IPS-15b (cell line): ENCODE measurements around the gene CACNA1C.

Experiments used
- H3K27me3 ChIP-seq: one replicate; pipeline ENCODE4 v1.6.1; 2013; ENCODE audit warnings: low read length; ENCODE audit not compliant: control insufficient read depth, insufficient read depth
- H3K36me3 ChIP-seq: one replicate; pipeline ENCODE4 v1.6.1; 2013; ENCODE audit warnings: low read length; ENCODE audit not compliant: control insufficient read depth, insufficient read depth
- H3K4me1 ChIP-seq: one replicate; pipeline ENCODE4 v1.6.1; 2013; ENCODE audit warnings: mild to moderate bottlenecking, low read length; ENCODE audit not compliant: control insufficient read depth, insufficient read depth
- H3K4me3 ChIP-seq: one replicate; pipeline ENCODE4 v1.5.1; 2013; ENCODE audit warnings: low read depth, low read length
- H3K9ac ChIP-seq: one replicate; pipeline ENCODE4 v1.6.1; 2013; ENCODE audit warnings: low read depth, mild to moderate bottlenecking, low read length
- H3K9me3 ChIP-seq: one replicate; pipeline ENCODE4 v1.6.1; 2013; ENCODE audit warnings: mild to moderate bottlenecking, low read length; ENCODE audit not compliant: control insufficient read depth, insufficient read depth

CACNA1C gene

DNA sequence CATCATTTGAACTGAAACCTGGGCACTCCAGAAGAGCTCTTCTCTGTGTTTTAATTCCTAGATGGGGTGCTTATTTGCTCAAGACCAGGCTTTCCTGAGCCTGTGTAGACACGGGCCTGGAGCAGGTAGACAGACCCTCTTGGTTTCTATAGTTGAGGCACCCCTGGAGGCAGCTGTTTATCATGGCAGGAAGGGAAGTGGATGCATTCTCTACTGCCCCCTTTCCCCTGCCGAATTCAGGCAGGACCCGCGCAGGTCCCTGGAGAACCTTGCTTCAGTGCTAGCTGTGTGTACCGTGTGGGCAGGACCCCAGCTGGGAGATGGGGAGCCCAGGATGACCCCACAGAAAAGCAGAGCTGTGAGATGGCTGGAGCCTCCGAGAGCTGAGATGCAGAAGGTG is 6.0 kb downstream of the CACNA1C start:
- Histone ChIP-seq H3K36me3 (no peaks in the 10 kb centered on the region), H3K4me1 (peaks cover 5% of the 10 kb centered on the region), H3K9ac (no peak overlapping the region), H3K27me3 (peaks cover 31% of the 10 kb centered on the region), H3K4me3 (no peak overlapping the region), H3K9me3 (no peaks in the 10 kb centered on the region)

DNA sequence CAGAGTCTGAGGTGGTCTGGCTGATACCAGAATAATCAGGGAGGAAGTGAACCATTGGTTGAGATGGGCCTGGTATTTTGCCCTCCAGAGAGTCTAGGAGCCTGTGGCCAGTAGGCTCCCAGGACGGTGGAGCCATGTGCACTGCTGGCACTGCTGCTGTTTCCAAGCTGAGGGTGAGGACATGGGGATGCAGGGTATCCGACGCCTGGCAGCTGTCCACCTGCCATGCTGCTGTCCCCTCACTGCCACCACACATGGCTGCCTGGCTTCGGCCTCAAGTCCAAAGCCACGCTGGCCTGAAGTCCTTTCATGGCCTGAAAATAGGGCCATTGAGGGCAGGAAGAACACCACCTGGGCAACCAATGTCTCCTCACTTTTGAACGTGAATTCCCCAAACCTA is 8.6 kb downstream of the CACNA1C start:
- H3K27me3 ChIP-seq, result peaks cover 7% of the 10 kb centered on the region
- no peaks in the 10 kb centered on the region for H3K36me3 ChIP-seq
- no peak overlapping the region for H3K4me3 ChIP-seq

DNA sequence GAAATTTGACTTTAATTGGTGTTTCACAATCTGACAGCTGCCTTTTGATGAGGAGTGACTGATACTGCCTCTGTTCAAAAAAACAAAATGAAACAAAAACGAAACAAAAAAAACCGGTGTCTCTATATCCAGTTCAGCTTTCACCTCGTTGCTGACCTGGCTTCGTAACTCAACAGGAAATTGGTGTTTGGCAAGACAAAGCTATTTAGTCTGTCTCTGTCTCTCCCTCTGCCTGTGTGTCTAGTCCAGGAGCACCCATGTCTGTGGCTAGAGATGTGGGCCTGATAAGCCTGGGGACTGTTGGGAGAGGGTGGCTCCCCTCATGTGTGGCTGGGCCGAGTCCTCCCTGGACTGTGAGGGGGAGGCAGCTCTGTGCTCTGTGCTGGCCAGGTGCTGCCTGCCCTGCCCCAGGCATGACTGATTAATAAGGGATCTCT is 11.3 kb downstream of the CACNA1C start:
- Histone ChIP-seq H3K9me3 (no peaks in the 10 kb centered on the region), H3K4me1 (no peaks in the 10 kb centered on the region), H3K27me3 (no peaks in the 10 kb centered on the region), H3K9ac (no peak overlapping the region), H3K36me3 (no peaks in the 10 kb centered on the region), H3K4me3 (no peak overlapping the region)

More for the DNA sequence above, 8.6 kb downstream of the CACNA1C start:
- H3K9me3 ChIP-seq, result no peaks in the 10 kb centered on the region
- no peaks in the 10 kb centered on the region for H3K4me1 ChIP-seq
- H3K9ac ChIP-seq, result no peak overlapping the region

DNA sequence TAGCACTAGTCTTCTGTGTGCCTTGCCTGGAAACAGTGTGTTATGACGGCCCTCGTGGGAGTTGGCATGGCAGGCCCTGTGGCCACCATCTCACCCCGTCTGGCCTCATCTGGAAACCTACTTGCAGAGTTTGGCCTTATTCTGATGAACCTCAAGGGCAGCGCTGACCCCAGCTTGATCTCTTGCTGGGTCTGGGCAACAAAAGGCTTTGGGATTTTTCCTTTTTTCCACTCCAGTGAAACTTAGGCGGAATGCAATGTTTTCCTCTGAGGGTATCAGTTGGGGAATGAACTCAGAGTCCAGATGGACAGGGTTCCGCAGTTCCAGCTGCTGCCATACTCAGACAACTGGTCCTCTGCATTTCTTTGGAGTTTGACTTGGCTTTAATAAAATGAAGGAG is 15.9 kb downstream of the CACNA1C start:
- no peaks in the 10 kb centered on the region for H3K36me3 ChIP-seq
- H3K4me1 ChIP-seq, result no peaks in the 10 kb centered on the region
- no peak overlapping the region for H3K4me3 ChIP-seq
- H3K9ac ChIP-seq, result no peak overlapping the region
- no peaks in the 10 kb centered on the region for H3K27me3 ChIP-seq
- H3K9me3 ChIP-seq, result peaks cover 9% of the 10 kb centered on the region

DNA sequence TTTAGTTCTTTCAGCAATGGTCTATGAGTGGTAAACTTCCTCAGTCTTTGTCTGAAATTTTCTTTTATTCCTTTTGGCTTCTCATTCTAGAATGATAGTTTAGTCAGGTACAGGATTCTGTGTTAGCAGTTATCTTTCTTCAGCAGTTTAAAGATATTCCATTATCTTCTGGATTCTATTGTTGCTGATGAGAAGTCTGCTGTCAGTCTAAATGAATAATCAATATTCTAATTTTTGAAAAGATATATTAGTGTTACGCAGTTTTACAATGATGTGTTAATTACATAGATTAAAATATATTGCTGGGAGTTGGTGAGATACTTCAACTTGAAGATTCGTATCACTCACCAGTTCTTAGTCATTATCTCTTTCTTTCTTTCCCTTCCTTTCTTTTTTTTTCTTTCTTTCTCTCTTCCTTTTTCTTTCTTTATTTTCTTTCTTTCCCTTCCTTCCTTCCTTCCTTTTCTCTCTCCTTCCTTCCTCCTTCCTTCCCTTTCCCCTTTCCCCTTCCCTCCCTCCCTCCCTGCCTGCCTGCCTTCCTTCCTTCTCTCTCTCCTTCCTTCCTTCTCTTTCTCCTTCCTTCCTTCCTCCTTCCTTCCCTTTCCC is 17.8 kb downstream of the CACNA1C start:
- Histone ChIP-seq H3K27me3 (no peaks in the 10 kb centered on the region), H3K9me3 (peaks cover 9% of the 10 kb centered on the region), H3K9ac (no peak overlapping the region), H3K36me3 (no peaks in the 10 kb centered on the region), H3K4me3 (no peak overlapping the region), H3K4me1 (no peaks in the 10 kb centered on the region)

DNA sequence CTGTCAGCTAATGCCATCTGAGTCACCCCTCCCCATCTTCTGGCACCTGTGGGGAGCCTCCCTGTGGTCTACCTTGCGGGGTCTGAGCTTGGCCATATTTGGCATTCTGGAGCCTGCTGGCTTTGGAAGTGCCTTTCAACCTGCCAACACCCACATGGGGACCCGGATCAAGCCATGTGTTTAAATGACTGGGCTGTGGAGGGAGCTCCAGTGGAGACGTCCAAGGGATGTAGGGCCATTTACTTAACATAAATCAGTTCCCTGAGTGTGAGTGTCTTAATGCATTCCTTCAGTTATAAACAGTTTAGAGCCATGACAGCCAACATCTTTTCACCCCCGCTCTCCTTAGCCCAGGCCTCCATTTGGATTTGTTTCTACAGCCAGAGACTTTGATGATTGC is 22.0 kb downstream of the CACNA1C start:
- H3K4me3 ChIP-seq, result no peak overlapping the region
- H3K27me3 ChIP-seq, result no peaks in the 10 kb centered on the region
- H3K4me1 ChIP-seq, result no peaks in the 10 kb centered on the region
- H3K9me3 ChIP-seq, result peaks cover 4% of the 10 kb centered on the region
- H3K9ac ChIP-seq, result no peak overlapping the region
- no peaks in the 10 kb centered on the region for H3K36me3 ChIP-seq

DNA sequence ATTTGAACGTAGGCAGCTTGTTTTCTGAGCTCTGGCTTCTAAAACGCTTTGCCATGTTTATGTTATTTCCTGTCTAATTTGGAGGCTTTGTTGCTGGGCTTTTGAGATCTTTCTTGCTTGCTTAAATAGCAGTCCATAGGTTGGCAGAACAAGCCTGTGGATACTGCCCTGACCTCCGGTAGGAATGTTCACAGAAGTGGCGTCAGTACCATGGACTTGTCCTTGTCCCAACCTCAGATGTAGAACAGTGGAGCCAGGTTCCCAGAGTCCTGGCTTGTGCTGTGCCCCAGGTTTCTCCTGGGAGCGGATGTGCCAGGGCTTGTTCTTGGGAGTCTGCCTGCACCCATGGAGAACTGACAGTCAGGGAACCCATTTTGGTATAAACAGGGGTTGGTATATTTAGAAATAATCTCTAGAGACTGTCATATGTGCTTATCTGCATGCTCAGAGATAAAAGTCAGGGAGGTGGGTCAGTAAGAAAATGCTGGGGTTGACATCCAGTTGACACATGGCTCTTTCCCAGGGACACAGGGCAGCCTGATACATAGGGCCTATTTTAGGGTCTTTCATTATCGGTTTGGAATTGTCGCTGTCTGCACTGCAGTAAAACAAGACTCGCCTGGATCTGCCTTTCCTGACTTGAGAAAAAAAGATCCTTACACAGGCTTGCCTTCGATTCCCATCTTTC is 22.9 kb downstream of the CACNA1C start:
- no peak overlapping the region for H3K4me3 ChIP-seq
- H3K9ac ChIP-seq, result no peak overlapping the region
- H3K27me3 ChIP-seq, result no peaks in the 10 kb centered on the region

DNA sequence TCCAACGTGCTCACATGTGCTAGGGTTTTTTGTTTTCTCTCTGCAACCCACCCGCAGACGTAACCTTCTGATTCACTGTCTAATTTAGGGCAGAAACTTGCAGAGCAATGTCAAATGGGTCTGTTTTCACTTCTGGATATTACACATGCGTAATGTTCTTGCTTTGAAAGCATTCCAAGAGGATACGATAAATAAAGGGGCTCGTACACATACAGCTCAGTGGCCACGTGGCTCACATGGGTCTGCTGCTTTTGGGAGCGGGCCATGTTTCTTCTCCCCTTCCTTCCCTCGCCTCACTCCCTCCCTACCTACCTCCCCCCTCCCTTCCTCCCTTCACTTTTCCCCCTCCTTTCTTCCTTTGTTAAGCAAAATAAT is 23.4 kb downstream of the CACNA1C start:
- H3K36me3 ChIP-seq, result no peaks in the 10 kb centered on the region
- no peaks in the 10 kb centered on the region for H3K27me3 ChIP-seq
- no peak overlapping the region for H3K4me3 ChIP-seq
- no peaks in the 10 kb centered on the region for H3K4me1 ChIP-seq
- H3K9ac ChIP-seq, result no peak overlapping the region
- no peaks in the 10 kb centered on the region for H3K9me3 ChIP-seq

More for the DNA sequence above, 22.9 kb downstream of the CACNA1C start:
- no peaks in the 10 kb centered on the region for H3K4me1 ChIP-seq
- H3K9me3 ChIP-seq, result no peaks in the 10 kb centered on the region
- H3K36me3 ChIP-seq, result no peaks in the 10 kb centered on the region

DNA sequence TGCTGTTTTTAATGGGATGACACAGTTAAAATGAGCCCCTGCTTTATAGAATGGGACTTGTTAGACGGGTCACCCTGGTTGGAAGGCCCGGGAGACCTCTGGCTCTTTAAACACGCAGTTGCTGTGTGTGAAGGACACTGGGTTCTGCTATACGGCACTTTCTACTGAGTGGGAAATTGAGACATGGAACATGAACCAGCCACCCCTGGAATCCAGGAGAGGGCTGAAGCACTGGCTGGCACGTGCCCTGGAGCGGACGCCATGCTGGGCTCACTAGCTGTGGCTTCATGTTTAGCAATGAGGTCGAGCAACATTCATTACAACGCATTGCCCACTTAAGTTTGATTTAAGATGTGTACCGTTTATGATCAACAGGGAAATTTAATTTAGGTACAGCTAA is 23.9 kb downstream of the CACNA1C start:
- Histone ChIP-seq H3K9me3 (no peaks in the 10 kb centered on the region), H3K9ac (no peak overlapping the region)

DNA sequence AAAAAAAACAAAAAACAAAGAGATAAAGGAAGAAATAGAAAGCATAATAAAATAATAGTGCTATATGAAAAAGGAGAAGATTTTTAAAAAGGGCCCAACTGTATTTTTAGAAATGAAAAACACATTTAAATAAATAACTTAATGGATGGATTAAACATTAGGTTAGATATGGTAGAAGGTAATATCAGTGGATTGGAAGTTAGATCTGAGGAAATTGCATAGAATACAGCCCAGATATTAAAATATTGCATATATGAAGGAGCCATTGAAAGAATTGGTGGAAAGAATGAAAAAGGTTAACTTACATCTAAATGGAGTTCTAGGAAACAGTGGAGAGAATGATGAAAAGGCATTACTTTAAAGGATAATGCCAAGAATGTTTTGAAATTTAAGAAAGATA is 27.8 kb downstream of the CACNA1C start:
- H3K27me3 ChIP-seq, result no peaks in the 10 kb centered on the region

More for the DNA sequence above, 23.9 kb downstream of the CACNA1C start:
- Histone ChIP-seq H3K4me3 (no peak overlapping the region), H3K4me1 (no peaks in the 10 kb centered on the region), H3K27me3 (no peaks in the 10 kb centered on the region), H3K36me3 (no peaks in the 10 kb centered on the region)

DNA sequence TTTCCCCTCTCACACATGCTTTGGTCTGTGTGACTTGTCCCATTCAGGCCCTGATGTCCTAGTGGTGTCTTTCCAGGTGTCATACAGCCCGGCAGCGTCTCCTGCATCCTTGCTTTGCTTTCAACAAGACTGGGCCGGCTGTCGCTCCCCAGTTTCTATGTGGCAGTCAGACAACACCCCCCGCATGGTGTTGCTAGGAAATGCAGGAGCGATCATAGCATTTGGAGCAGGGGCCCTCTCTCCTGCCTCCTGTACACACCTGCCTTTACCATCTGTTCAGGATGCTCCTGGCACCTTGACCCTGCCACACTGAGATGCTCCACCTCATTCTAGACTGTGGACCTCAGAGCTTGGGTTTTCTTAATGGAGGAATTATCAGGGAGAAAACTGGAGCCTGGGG is 29.5 kb downstream of the CACNA1C start:
- H3K27me3 ChIP-seq, result no peaks in the 10 kb centered on the region
- no peaks in the 10 kb centered on the region for H3K9me3 ChIP-seq
- H3K36me3 ChIP-seq, result no peaks in the 10 kb centered on the region
- no peaks in the 10 kb centered on the region for H3K4me1 ChIP-seq
- no peak overlapping the region for H3K4me3 ChIP-seq
- H3K9ac ChIP-seq, result no peak overlapping the region

More for the DNA sequence above, 27.8 kb downstream of the CACNA1C start:
- H3K36me3 ChIP-seq, result no peaks in the 10 kb centered on the region
- no peaks in the 10 kb centered on the region for H3K4me1 ChIP-seq
- H3K9ac ChIP-seq, result no peak overlapping the region
- H3K9me3 ChIP-seq, result no peaks in the 10 kb centered on the region
- no peak overlapping the region for H3K4me3 ChIP-seq

DNA sequence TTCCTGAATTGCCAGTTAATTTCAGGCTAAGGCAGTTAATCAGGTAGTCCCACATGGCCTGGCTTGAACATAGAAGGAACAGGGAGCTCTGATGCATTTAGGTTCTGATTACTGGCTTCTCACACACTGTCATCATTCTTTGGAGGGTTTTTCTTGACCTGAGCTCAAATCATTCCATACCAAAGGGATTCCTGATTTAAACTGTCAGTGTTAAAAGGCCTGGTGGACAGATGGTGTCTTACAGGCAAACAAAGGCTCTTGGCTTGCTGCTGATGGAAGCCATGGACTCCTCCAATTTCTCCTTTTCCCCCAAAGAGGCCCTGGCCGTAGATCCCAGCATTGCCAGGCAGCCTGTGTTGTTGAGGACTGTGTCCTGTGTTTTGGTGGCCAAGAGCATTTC is 30.2 kb downstream of the CACNA1C start:
- H3K4me3 ChIP-seq, result no peak overlapping the region
- no peaks in the 10 kb centered on the region for H3K4me1 ChIP-seq
- H3K9me3 ChIP-seq, result no peaks in the 10 kb centered on the region
- no peaks in the 10 kb centered on the region for H3K27me3 ChIP-seq
- no peaks in the 10 kb centered on the region for H3K36me3 ChIP-seq
- H3K9ac ChIP-seq, result no peak overlapping the region
